GM18502 (cell line): ENCODE results near the gene KCNA3.
A peak's percentile ranks its signal among the peaks of the same experiment; 100 is the strongest.

Experiments
- ATAC-seq: cut with Tn5 transposase; IDR thresholded peaks from one replicate; pipeline ENCODE4 v1.9.1; 2021; ENCODE audit warnings: mild to moderate bottlenecking; ENCODE audit not compliant: unreplicated experiment, poor library complexity

The KCNA3 gene

DNA sequence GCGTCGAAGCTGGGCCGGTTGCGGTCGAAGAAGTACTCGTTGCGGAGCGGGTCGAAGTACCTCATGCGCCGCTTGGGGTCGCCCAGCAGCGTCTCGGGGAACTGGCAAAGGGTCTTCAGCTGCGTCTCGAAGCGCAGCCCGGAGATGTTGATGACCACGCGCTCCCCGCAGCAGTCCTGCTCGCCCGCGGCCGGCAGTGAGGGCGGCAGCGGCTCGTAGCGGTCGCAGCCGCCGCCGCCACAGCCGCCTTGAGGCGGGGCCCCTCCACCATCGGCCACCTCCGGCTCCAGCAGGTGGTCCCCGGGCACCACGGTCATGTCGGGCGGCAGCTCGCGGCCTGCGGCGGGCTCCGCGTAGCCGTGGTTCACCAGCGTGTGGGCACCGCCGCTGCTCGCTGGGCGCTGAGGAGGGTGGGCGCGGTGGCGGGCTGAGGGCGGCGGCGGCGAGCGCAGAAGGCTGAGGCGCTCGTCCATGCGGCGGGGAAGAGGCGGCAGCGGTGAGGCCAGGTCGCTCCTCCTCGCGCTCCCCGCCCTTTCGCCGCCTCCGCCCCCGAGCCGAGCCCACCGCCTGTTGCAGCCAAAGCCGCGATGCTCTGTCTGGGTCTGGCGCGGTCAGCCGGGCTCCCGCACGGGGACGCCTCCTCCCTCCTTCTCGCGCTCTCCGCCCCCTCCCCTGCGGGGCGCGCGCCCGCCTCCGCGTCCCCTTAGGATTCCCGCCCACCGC is at the start of gene KCNA3:
Gene KCNA3 (minus strand): TSS at position 604 of the 723 bp plus-strand sequence. CDS start 131 bp downstream, at position 473.
- ATAC-seq = peak; percentile 52

DNA sequence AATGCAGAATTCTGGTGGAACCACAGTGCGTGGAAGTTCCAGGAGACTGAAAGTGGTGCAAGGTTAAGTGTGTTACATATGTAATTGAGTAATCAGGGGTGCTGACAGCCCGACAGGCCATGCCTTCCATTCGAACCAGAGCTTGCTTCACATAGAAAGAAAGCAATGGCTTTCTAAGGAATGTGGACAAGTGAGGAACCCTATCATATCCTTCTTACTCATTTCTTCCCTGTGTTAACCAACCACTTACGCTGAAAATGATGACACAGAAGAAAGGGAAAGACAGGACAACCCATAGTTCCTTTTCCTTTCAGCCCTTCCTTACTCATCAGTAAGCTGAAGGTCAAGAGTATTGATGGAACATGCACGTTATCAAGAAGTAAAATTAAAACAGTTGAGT is 48.1 kb upstream of the KCNA3 start:
- no peak for ATAC-seq

DNA sequence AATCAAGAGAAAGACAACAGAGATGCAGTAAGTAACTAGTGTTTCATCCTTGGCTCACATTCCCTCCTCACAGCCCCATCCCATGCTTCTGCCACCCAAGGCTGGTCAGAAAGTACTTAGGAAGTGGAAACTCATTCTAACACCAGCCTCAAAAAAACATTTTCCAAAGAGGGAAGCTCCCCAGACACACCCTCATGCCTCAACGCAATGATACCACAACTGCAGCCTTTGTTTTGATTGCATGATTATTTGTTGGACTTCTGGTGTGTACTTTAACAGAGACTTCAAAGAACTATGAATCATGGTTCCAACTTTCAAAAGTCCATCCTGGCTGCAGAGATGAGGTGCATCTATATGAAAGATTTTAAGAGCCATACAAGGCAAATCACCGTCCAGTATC is 45.2 kb upstream of the KCNA3 start:
- no peak for ATAC-seq

- no peak for ATAC-seq
These were observed 43.7 kb upstream of the KCNA3 start for GRCh38 chr1:110718452-110718851.

GRCh38 chr1:110717179-110717578 is 42.4 kb upstream of the KCNA3 start:
- ATAC-seq = no peak

DNA sequence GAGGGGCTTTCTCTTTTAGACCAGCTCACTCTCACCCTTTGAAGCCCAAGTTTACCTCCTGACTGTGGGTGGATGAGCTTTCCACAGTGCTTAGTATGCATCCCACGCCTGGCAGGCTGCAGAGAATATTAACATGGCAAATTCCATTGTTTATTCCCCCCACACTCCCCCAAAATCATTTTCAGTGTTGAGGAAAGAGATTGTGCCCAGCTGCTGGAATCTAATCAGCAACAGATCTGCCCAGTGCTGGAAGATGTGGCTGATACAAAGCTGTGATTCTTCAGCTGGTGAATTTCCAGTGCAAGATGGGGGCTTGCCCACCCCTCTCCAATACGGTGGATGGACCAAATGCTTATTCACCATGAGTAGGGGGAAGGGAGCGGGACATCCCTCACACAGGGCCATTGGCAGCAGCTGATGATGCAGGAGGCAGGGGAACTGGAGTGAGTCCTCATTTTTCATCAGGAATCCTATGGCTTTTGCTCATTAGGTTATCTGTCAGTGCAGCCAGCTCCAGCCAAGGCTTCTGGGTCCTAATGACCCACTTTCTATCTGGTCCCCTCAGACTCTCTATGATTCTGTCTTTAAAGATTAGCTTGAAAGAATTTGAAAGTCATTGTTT is 39.7 kb upstream of the KCNA3 start:
- no peak for ATAC-seq

DNA sequence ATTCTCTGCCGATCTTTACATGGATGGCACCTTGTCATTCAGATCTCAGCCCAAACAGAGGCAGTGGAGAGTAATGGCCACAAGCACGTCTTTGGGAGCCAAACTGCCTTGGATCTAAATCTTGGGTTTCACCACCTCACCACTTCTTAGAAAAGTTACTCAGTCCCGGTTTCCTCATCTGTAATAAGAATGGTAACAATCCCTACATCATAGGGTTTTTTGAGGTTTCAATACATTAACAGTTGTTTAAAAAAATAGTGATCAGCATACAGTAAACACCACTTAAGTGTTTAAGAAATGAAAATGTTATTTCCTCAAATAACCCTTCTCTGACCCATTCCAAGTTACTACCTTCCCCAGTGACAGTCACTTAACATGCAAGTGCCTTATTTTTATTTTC is 38.5 kb upstream of the KCNA3 start:
- ATAC-seq = no peak

DNA sequence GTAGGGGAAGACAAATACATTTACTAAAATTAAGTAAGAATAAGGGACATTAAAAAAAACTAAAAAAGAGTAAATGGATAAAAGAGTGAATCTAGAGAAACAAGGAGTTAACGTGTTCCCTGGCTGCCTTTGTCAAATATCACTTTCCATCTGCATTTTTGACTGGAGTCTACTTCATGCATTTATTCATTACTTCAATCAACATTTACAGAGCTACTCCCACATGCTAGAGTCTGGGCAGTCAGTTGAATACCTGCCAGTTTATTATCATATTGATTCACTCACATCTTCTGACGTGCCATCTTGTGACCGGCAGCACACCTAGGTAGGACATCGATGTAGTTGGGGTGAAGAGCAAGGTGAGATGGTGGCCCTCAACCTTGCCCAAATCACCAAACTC is 35.6 kb upstream of the KCNA3 start:
- ATAC-seq = no peak

- no peak for ATAC-seq
These were observed 34.3 kb upstream of the KCNA3 start for GRCh38 chr1:110708974-110709440.

- no peak for ATAC-seq
These were observed 32.5 kb upstream of the KCNA3 start for GRCh38 chr1:110707232-110707631.

GRCh38 chr1:110706621-110707020 is 31.9 kb upstream of the KCNA3 start:
- ATAC-seq = no peak

DNA sequence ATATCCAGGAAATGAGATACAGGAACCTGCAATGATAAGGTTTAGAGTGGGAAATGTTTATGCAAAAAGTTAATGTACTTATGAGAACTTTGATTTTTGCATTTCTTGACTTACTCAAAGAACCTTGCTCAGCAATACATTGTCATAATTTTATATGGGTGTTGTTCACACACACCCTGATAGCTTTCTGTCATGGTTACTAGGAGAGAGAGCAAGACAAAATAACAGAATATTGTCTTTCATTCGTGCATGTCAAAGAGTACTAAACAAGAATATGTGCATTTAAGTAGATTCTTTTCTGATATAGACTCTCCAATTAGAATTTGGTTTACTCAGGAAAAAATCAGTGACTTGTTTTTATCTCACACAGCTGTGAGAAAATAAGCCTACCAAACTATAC is 27.5 kb upstream of the KCNA3 start:
- ATAC-seq = no peak

- ATAC-seq = no peak
These were observed 26.0 kb upstream of the KCNA3 start for GRCh38 chr1:110700767-110701166.

DNA sequence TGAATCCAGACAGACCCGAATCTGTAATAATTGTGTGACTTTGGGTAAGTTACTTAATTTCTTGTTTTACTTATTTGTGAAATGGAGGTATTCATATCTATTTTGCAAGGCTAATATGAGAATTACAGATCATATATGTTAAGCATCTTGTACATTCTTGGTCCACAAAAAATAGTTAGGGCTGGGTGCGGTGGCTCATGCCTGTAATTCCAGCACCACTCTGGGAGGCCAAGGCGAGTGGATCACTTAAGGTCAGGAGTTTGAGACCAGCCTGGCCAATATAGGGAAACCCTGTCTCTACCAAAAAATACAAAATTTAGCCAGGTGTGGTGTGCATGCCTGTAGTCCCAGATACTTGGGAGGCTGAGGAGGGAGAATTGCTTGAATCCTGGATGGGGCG is 22.9 kb upstream of the KCNA3 start:
- ATAC-seq = no peak

- no peak for ATAC-seq
These were observed 22.1 kb upstream of the KCNA3 start for GRCh38 chr1:110696818-110697217.

- no peak for ATAC-seq
These were observed 16.1 kb upstream of the KCNA3 start for GRCh38 chr1:110690709-110691365.

- ATAC-seq = no peak
These were observed 15.1 kb upstream of the KCNA3 start for GRCh38 chr1:110689868-110690267.

- ATAC-seq = no peak
These were observed 13.8 kb upstream of the KCNA3 start for GRCh38 chr1:110688514-110688913.

GRCh38 chr1:110687250-110687649 is 12.5 kb upstream of the KCNA3 start:
- no peak for ATAC-seq

GRCh38 chr1:110686188-110686587 is 11.4 kb upstream of the KCNA3 start:
- ATAC-seq = no peak

DNA sequence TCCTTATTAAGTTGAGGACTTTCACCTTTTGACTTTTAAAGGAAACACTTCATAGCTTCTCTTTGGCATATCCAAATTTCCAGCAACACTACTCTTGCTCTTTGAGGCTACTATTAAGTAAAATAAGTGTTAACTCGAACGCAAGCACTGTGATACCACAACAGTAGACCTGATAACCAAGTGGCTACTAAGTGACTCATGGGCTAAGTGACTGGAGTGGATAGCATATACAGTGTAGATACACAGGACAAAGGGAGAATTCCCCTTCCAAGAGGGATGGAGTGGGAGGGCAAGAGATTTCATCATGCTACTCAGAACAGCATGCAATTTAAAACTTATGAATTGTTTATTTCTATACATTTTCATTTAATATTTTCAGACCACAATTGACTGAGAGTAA is 9.8 kb upstream of the KCNA3 start:
- no peak for ATAC-seq
